ENCODE measurements around the gene MYBPHL. TPM values are rescaled to one million over a fixed set of nuclear protein-coding genes. Genes with fewer than 3 reads are reported as not detected.
A peak's percentile ranks its signal among the peaks of the same experiment; 100 is the strongest.

Gene MYBPHL
- total RNA-seq, 6 experiments from 2014 or later, result not detected

DNA sequence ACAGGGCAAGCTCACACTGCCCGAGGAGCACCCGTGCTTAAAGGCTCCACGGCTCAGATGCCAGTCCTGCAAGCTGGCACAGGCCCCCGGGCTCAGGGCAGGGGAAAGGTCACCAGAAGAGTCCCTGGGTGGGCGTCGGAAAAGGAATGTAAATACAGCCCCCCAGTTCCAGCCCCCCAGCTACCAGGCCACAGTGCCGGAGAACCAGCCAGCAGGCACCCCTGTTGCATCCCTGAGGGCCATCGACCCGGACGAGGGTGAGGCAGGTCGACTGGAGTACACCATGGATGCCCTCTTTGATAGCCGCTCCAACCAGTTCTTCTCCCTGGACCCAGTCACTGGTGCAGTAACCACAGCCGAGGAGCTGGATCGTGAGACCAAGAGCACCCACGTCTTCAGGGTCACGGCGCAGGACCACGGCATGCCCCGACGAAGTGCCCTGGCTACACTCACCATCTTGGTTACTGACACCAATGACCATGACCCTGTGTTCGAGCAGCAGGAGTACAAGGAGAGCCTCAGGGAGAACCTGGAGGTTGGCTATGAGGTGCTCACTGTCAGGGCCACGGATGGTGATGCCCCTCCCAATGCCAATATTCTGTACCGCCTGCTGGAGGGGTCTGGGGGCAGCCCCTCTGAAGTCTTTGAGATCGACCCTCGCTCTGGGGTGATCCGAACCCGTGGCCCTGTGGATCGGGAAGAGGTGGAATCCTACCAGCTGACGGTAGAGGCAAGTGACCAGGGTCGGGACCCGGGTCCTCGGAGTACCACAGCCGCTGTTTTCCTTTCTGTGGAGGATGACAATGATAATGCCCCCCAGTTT is 56.1 kb downstream of the MYBPHL start:
- ATAC-seq, result no peak
- peak in 1 of 3 donors; percentile 39 for DNase-seq
- TF ChIP-seq POLR2A (IDR thresholded peaks at IDR 0.05), result no peak
- TF ChIP-seq, protein P1, sequence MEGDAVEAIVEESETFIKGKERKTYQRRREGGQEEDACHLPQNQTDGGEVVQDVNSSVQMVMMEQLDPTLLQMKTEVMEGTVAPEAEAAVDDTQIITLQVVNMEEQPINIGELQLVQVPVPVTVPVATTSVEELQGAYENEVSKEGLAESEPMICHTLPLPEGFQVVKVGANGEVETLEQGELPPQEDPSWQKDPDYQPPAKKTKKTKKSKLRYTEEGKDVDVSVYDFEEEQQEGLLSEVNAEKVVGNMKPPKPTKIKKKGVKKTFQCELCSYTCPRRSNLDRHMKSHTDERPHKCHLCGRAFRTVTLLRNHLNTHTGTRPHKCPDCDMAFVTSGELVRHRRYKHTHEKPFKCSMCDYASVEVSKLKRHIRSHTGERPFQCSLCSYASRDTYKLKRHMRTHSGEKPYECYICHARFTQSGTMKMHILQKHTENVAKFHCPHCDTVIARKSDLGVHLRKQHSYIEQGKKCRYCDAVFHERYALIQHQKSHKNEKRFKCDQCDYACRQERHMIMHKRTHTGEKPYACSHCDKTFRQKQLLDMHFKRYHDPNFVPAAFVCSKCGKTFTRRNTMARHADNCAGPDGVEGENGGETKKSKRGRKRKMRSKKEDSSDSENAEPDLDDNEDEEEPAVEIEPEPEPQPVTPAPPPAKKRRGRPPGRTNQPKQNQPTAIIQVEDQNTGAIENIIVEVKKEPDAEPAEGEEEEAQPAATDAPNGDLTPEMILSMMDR (IDR thresholded peaks at IDR 0.05), result no peak
- no peaks in the 10 kb centered on the region for H3K9me3 ChIP-seq
- H3K36me3 ChIP-seq, result no peaks in the 10 kb centered on the region
- H3K4me3 ChIP-seq, result no peak overlapping the region
- H3K4me1 ChIP-seq, result peaks cover 0 to 5% (median 0%) of the 10 kb centered on the region in 4 donors
- no peaks in the 10 kb centered on the region for H3K27me3 ChIP-seq
- 95% methylated on average over 11 of the region's 33 CpGs for WGBS (ENCODE audit: insufficient coverage, low coverage, low lambda C conversion rate, missing lambda C conversion rate)
- intact Hi-C loops (cut with DNase I), result no loop called here
- H3K27ac ChIP-seq, result no peak overlapping the region

DNA sequence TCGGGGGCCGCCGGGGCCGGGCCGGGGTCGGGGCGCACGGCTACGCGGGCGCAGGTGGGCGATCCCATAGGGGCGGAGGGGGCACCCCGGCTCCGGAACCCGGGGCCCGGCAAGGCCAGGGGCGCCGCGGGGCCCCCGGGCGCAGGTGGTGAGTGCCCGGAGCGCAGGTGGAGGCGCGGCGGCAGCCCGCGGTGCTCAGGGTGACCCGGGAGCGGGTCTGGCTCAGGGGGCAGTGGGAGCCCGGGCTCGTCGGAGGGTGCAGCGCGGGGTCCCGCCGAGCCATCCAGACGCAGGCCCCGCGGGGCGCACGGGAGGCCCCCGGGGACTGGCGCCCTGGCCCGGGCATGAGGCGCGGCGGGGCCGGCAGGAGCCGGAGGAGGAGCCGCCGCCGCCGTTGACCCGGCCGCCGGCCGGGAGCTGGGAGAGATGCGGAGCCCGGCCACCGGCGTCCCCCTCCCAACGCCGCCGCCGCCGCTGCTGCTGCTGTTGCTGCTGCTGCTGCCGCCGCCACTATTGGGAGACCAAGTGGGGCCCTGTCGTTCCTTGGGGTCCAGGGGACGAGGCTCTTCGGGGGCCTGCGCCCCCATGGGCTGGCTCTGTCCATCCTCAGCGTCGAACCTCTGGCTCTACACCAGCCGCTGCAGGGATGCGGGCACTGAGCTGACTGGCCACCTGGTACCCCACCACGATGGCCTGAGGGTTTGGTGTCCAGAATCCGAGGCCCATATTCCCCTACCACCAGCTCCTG is 57.0 kb downstream of the MYBPHL start:
- peak; percentile 2 to 44 (median 34) for ATAC-seq
- 7% methylated on average over 3 of the region's 80 CpGs for WGBS (ENCODE audit: insufficient coverage, low coverage, low lambda C conversion rate, missing lambda C conversion rate)
- no peaks in the 10 kb centered on the region for H3K36me3 ChIP-seq
- no peaks in the 10 kb centered on the region for H3K9me3 ChIP-seq
- H3K4me1 ChIP-seq, result peaks cover 0 to 5% (median 0%) of the 10 kb centered on the region in 4 donors
- no peaks in the 10 kb centered on the region for H3K27me3 ChIP-seq
- DNase-seq, result peak in 1 of 3 donors; percentile 48
- TF ChIP-seq, protein P1 (IDR thresholded peaks at IDR 0.05), result no peak
- TF ChIP-seq POLR2A (IDR thresholded peaks at IDR 0.05), result no peak
- no peak overlapping the region for H3K27ac ChIP-seq
- H3K4me3 ChIP-seq, result peak overlapping the region; percentile 44 to 68 (median 48)
- intact Hi-C loops (cut with DNase I), result no loop called here

DNA sequence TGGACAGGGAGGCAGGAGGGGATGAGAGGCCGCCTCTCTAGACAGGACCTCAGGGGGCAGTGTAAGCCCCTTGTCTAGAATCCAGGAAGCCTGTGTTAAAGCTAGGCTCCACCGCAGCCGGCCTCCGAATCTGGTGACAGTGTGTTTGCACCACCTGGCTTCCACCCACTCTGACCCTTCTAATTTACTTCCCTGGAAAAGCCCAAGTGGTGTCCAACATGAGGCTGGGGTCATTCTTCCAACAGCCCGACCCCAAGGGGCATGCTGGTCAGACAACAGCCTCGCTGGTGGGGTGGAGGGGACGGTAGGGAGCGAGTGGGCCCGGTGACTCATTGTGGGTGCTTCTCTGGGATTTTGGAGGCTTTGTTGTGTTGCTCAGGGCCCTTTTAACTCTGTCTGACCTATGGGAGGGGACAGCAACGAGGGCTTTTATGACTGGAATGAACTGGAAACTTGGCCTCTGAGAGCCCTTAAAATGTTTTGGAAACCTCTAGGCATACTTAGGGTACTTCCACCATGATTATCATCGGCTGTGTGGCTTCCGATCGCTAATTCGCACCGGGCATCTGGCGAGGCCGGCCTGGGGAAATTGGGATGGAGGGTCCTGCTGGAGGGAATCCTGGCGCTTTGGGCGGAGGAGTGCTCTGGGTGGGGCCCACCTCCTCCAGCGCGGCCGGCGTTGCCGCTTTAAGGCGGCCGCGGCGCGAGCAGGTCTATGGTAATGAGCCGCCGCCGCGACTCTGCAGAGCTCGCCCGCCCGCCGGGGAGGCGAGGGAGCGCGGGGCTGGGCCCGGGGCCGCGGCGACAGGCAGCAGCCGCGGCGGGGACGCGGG is 57.8 kb downstream of the MYBPHL start, which contains the start of gene CELSR2:
TSS of gene CELSR2 (plus strand) at position 743 of the 833 bp plus-strand sequence. CDS start 541 bp downstream, outside the sequence.
- DNase-seq, result peak; percentile 42 to 69 (median 66)
- Histone ChIP-seq H3K4me1 (peaks cover 0 to 5% (median 0%) of the 10 kb centered on the region in 4 donors), H3K27me3 (no peaks in the 10 kb centered on the region), H3K27ac (no peak within 1 kb of the TSS), H3K36me3 (no peaks in the 10 kb centered on the region), H3K4me3 (peak within 1 kb of the TSS; percentile 44 to 68 (median 48)), H3K9me3 (no peaks in the 10 kb centered on the region)
- TF ChIP-seq, protein P1 (IDR thresholded peaks at IDR 0.05), result no peak
- TF ChIP-seq POLR2A (IDR thresholded peaks at IDR 0.05), result no peak
- intact Hi-C loops (cut with DNase I), result no loop called here
- peak; percentile 77 to 93 (median 86) for ATAC-seq
- 0% methylated on average over 3 of the region's 49 CpGs for WGBS (ENCODE audit: insufficient coverage, low coverage, low lambda C conversion rate, missing lambda C conversion rate)

DNA sequence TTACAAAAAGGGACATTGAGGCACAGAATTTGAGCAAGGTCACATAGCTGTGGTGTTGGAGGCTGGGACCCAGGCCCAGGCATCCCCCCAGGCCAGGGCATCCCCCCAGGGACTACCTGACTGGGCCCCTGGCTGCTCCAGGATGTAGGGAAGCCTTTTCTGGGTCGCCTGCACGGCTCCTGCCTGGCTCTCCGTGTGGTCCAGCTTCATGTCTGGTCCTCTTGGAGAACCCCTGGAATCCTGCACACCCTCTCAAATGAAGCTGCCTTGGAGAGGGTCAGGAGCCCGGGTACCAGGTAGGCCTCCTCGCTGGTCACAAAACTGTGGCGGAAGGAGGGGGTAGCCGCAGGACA is 58.4 kb downstream of the MYBPHL start:
- Histone ChIP-seq H3K4me1 (peaks cover 0 to 5% (median 0%) of the 10 kb centered on the region in 4 donors), H3K27ac (no peak overlapping the region), H3K36me3 (no peaks in the 10 kb centered on the region), H3K27me3 (no peaks in the 10 kb centered on the region), H3K4me3 (no peak overlapping the region), H3K9me3 (no peaks in the 10 kb centered on the region)
- ATAC-seq, result no peak
- intact Hi-C loops (cut with DNase I), result no loop called here
- WGBS (ENCODE audit: insufficient coverage, low coverage, low lambda C conversion rate, missing lambda C conversion rate), result no CpG with 5 or more reads among the region's 7 CpGs
- TF ChIP-seq, protein P1 (IDR thresholded peaks at IDR 0.05), result no peak
- TF ChIP-seq POLR2A (IDR thresholded peaks at IDR 0.05), result no peak
- DNase-seq, result peak in 2 of 3 donors; percentile 27 to 35

All from right lobe of liver (tissue), 6 donors.